ENCODE measurements around the gene MLLT10.
A peak's percentile ranks its signal among the peaks of the same experiment; 100 is the strongest.

Gene MLLT10

DNA sequence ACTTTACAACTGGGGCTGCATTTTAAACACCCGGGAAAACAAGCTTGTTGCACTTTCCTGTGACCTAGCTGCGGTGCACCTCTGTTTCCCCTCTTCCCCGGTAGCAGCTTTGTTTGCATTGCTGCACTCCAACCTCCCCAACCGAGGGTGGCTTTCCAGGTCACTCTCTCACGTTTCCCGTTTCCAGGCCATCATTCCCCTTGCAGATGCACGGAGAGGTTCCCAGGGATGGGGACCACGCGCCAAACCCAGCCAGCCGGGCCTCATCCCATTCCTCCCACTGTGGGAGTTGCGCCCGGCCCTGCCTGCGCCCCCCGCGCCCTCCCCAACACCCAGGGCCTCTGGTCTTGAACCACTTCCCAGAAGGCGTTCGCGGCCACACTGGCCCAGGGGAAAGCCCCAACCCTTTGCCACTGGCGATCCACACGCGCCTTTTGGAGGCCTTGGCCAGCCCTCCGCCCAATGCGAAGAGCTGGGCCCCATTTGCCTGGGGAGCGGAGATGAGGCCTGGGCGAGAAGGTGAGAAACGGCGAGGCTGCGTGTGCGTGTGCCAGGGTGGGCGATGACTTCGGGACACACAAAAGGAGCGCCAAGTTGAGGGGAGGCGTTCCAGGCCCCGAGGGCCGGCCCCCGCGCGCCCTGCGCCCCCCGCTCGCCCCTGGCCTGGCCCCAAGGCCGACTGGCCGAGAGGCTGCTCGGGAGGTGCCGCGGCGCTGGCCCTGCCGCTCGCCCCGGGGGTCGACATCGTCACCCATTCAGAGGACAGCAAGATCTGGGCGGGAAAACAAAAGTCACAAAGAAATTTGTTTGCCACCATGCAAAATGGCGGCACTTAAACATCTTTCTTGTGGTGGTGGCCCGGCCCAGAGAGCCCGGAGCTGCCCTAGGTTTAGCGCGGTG is 24.4 kb upstream of the MLLT10 start:
- DNase-seq: no peak
- no peaks in the 10 kb centered on the region for H3K9me3 Mint-ChIP-seq
- H3K27me3 Mint-ChIP-seq: peaks cover 68% of the 10 kb centered on the region
- no peak overlapping the region for H3K27ac Mint-ChIP-seq
- no peaks in the 10 kb centered on the region for H3K4me1 Mint-ChIP-seq (ENCODE audit: low read depth)
- H3K36me3 Mint-ChIP-seq (ENCODE audit: low read depth): no peaks in the 10 kb centered on the region
- H3K4me3 Mint-ChIP-seq: no peak overlapping the region

DNA sequence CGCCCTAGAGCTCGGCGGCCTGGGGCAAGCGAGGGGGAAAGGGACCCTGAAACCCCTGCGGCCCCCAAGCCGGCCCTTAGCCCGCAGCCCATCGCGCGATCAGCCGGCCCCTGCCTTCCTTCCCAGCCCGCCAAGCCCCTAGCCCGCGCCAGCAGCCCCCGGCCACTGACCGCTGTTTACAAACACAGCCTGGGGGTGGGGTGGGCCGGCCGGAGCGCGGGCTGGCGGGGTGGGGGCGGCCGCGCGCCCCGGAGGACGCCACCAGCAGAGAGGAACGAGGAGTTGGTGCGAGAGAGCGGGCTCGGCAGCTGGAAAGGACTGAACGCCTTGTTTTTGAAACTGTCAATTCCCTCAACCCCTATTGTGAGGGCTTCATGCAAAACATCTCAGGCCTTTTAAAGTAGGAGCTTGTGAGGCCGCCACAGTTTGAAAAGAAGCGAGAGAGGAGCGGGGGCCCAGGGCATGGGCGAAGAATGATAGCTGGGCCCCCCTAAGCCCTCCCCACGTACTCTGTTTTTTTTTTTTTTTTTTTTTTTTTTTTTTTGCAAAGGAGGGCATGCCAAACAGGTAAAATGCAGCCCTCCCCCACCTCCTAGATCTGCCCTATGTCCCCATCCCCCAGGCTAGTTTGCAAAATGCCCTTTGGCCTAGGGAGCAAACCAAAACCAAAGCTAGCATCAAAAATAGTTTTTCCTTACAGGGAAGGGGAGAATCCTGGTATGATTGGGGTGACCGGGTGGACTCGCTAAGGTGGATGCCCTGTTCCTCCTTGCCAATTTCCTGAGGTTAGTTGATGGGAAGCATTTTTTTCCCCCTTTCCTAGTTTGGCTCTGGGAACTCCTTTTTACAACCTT is 23.6 kb upstream of the MLLT10 start:
- Mint-ChIP-seq H3K9me3 (no peaks in the 10 kb centered on the region), H3K4me3 (no peak overlapping the region), H3K27me3 (peaks cover 74% of the 10 kb centered on the region), H3K27ac (no peak overlapping the region), H3K36me3 (ENCODE audit: low read depth) (no peaks in the 10 kb centered on the region), H3K4me1 (ENCODE audit: low read depth) (no peaks in the 10 kb centered on the region)
- no peak for DNase-seq

DNA sequence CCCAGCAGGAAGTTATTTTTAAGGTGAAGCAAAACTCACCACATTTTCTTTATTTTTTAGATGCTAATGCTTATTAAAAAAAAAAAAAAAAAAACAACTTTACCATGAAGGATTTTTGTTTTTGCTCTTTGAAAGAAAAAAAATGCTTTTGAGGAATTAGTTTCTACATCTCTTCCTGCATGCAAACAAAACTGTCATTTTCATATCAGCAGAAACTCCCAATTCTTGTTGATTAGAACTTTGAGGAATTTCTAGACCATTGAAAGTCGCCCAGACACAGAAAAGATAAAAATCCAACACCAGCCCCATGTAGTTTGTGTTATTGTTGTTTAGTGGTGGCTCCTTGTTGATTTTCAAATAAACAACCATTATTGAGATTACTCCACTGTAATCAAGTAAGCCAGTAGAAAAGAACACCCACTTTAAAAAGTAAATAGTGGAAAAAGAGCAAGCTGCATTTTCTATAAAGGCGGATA is 22.9 kb upstream of the MLLT10 start:
- no peak overlapping the region for H3K4me3 Mint-ChIP-seq
- H3K27me3 Mint-ChIP-seq: peaks cover 78% of the 10 kb centered on the region
- H3K27ac Mint-ChIP-seq: no peak overlapping the region
- H3K9me3 Mint-ChIP-seq: no peaks in the 10 kb centered on the region
- no peak for DNase-seq
- H3K36me3 Mint-ChIP-seq (ENCODE audit: low read depth): no peaks in the 10 kb centered on the region
- peaks cover 3% of the 10 kb centered on the region for H3K4me1 Mint-ChIP-seq (ENCODE audit: low read depth)

DNA sequence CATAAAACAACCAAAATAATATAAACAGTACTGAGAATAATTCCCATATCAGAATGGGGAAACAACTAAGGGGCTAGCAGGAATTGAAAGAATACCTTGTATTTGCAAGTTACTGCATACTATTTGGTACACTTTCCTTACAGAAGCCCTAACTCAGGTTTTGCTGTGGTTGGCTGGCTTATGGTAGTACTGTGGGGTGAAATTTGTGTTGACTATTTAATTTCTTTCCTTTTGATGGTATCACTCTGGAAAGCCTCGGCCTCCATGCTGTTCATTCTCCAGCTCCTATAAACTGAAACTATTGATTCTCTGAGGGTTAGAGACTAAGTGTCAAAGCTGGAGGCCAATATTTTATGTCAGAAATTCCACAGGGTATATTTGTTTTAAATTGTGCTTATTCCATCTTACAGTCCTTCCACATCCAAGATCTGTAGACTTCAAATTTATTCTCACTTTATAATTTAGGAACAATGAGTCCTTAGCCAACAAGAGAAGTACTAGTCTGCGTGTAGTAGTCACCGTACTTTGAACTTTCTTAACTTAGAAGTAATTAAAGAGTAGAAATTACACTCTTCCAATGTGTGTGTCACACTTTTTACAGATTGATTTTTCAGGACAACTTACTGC is 22.0 kb upstream of the MLLT10 start:
- Mint-ChIP-seq H3K4me1 (ENCODE audit: low read depth) (peaks cover 6% of the 10 kb centered on the region), H3K4me3 (no peak overlapping the region), H3K27ac (no peak overlapping the region), H3K9me3 (no peaks in the 10 kb centered on the region), H3K27me3 (peaks cover 75% of the 10 kb centered on the region), H3K36me3 (ENCODE audit: low read depth) (no peaks in the 10 kb centered on the region)
- no peak for DNase-seq

DNA sequence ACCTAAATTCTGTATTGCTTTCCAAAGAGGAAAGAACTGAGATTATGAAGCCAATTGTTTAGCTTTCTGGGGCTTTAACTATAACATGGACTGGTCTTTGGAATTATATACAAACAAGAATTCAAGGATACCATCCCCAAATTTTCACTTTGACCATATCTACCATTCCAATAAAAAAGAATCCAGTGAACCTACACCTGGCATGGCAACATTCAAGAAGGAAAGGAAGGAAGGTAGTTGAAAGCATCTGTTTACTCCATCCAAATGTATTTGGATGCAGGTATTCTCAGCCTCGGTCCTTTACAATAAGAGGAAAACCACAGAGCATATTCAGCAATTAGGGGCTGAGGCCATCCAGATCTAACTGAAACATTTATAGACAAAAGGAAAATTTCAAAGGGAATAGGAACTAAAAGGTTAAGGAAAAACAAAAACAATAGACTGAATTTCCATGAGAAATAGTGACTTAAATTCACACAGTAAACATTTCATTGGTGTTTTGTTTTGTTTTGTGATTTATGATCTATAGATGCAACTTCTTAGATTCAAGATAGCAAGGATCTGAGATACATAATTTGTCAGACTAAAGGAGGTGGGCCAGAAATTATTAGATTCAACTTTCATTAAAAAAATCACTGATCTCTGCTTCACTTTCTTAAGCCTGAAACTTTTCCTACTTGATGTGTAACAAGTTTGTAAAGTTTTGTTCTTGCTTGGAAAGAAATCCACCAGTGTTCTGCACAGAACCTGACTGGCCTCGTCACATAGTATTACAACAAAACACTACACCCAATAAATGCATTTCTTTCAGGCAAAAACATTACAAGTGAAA is 21.2 kb upstream of the MLLT10 start:
- Mint-ChIP-seq H3K27ac (no peak overlapping the region), H3K4me3 (no peak overlapping the region), H3K9me3 (no peaks in the 10 kb centered on the region), H3K36me3 (ENCODE audit: low read depth) (no peaks in the 10 kb centered on the region), H3K27me3 (peaks cover 73% of the 10 kb centered on the region), H3K4me1 (ENCODE audit: low read depth) (peaks cover 10% of the 10 kb centered on the region)
- DNase-seq: no peak

DNA sequence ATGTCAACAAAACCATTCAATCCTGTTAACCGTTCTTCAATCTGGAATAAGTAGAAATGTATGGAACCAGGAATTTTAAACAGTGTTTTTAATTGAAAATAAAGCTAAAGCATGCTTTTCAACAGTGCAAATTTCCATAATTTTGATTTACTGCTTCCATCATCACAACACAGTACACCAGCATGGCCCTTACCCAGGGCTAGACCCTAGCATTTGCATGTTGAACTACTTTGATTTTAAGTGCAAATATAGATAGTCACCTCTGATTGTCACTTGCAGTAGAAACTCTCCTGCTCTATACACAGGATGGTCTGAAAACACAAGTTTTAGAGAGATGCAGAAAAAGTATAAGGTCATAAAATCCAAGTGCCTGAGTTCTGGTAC is 20.6 kb upstream of the MLLT10 start:
- H3K4me1 Mint-ChIP-seq (ENCODE audit: low read depth): peaks cover 16% of the 10 kb centered on the region
- H3K27ac Mint-ChIP-seq: no peak overlapping the region
- H3K9me3 Mint-ChIP-seq: no peaks in the 10 kb centered on the region
- DNase-seq: no peak
- H3K4me3 Mint-ChIP-seq: no peak overlapping the region
- H3K36me3 Mint-ChIP-seq (ENCODE audit: low read depth): no peaks in the 10 kb centered on the region
- H3K27me3 Mint-ChIP-seq: peaks cover 79% of the 10 kb centered on the region

DNA sequence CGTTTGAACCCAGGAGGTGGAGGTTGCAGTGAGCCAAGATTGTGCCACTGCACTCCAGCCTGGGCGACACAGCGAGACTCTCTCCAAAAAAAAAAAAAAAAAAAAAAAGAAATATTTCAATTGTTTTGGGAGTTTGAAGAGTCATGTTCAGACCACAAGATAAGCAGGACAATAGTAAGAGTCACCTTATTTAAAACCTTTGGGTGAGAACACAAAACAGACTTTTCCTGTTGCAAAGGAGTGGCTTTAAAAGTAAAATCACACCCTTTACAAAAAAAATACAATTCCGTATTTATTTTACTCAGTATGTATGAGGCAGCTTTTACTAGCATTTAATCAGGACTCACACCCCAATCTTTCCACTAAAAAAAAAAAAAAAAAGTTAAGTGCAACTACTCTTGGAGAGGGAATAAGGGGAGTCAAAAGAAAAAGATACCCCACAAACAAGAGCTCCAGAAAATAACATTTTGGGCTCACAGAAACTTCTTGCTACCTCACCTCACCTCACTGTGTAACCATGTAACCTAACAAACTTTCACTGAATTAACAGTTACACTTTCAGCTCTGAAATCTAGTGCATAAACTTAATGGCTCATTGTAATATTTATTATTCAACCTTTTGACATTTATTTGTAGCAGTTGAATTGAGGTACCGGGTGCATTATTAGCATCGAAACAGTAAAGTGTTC is 19.8 kb upstream of the MLLT10 start:
- Mint-ChIP-seq H3K27ac (no peak overlapping the region), H3K4me1 (ENCODE audit: low read depth) (peaks cover 24% of the 10 kb centered on the region), H3K9me3 (no peaks in the 10 kb centered on the region)

DNA sequence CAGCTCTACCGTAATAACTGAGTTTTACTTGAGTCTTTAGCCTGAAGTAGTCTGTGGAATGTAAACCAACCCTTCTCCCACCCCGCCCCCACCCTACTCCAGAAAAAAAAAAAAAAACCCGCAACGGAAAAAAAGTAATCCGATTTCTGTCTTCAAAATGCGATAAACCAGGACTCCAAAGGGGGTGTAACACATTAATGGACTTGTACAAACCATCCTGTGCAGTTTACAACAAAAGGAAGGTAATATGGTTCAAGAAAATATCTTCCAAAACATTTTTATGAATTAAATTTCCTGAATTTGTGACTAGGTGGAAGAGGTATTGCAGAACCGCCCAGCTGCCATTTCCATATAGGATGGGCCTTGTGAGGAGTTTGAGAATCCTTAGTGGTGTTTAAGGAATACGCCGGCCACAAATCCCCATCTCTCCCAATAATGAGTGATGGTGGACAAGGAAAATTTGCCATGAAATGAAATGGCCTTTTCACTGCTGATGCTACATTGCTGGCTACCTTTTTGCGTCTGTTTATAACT is 19.1 kb upstream of the MLLT10 start:
- Mint-ChIP-seq H3K4me1 (ENCODE audit: low read depth) (peaks cover 30% of the 10 kb centered on the region), H3K4me3 (no peak overlapping the region), H3K36me3 (ENCODE audit: low read depth) (no peaks in the 10 kb centered on the region), H3K9me3 (no peaks in the 10 kb centered on the region), H3K27me3 (peaks cover 83% of the 10 kb centered on the region), H3K27ac (no peak overlapping the region)
- DNase-seq: no peak

More for the DNA sequence above, 19.8 kb upstream of the MLLT10 start:
- peaks cover 82% of the 10 kb centered on the region for H3K27me3 Mint-ChIP-seq
- no peak for DNase-seq
- no peak overlapping the region for H3K4me3 Mint-ChIP-seq
- H3K36me3 Mint-ChIP-seq (ENCODE audit: low read depth): no peaks in the 10 kb centered on the region

DNA sequence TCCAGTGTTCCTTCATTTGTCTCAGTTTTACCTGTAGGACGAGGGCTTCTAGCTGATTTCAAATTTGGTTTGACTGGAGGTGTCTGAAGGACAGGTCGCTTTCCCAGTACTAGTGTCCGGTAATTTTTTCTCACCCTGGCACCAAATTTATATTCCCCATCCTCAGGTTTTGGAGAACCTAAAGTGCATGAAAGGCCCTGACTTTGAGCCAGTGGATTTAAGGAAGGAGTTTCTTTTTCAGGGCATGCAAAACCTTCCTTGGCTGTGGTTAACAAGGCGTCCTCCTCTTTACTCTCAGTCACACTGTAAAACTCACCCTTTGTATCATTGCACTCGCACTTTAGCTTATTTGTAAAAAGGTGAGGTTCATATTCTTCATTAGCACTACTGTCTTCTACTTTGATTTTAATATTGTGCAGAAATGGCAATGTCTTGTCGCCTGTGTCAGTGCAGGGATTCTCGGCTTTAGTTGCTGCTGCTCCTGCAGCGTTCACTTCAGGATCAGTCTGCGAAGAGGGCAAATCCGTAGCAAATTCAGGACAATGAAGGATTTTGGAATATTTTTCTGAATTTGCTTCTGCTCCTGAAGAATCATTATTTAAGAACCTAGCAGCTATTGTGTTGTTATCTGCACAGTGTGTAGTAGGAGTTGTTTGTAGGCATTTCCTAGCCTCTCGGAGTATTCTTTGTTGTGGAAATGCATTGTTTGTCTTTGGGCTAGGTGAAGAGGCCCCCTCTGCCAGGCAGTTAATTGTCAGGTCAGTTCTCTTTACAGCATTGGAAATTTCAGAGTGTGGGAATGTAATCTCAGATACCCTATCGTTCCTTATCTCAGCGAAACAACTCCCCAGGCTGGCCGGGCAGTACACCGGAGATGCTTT is 18.4 kb upstream of the MLLT10 start:
- peaks cover 36% of the 10 kb centered on the region for H3K4me1 Mint-ChIP-seq (ENCODE audit: low read depth)
- H3K27me3 Mint-ChIP-seq: peaks cover 87% of the 10 kb centered on the region
- H3K9me3 Mint-ChIP-seq: no peaks in the 10 kb centered on the region
- no peak overlapping the region for H3K27ac Mint-ChIP-seq
- H3K36me3 Mint-ChIP-seq (ENCODE audit: low read depth): no peaks in the 10 kb centered on the region
- peak overlapping the region; percentile 66 for H3K4me3 Mint-ChIP-seq
- no peak for DNase-seq

DNA sequence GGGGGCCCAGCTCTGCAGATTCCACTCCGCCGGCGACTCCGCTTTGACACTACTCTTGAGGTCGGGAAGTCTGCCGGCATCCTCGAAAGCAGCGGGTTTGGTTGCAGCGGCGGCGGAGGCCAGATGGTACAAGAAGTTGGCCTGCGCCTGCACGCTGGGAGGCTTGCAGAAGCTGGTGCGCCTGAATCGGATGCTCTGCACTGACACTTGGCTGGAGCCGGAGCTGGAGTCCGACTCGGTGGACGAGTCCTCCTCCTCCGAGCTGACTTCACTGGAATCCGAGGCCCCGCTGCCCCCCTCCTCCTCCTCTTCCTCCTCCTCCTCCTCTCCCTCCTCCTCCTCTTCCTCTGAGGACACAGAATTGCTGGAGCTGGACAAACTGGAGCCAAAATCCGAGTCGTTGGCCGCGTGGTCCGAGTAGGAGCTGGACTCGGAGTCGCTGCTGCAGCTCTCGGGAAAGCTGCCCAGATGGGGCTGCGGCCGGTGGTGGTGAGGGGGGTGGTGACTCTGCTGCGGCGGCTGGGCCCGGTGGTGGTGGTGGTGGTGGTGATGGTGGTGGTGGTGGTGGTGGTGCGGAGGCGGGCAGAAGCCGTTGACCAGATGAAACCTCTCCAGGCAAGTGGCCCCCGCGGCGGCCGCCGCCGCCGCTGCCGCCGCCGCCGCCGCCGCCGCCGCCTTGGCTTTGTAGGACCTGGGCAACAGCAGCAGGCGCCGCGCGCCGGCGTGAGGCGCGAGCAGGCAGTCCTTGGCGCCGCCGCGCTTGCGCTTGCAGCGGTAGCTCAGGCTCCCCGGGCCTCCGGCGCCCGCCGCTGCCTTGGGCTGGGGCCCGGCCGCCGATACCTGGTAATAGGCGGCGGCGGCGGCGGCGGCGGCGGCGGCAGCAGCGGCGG is 17.5 kb upstream of the MLLT10 start:
- H3K4me3 Mint-ChIP-seq: peak overlapping the region; percentile 80
- H3K36me3 Mint-ChIP-seq (ENCODE audit: low read depth): no peaks in the 10 kb centered on the region
- peaks cover 36% of the 10 kb centered on the region for H3K4me1 Mint-ChIP-seq (ENCODE audit: low read depth)
- H3K9me3 Mint-ChIP-seq: no peaks in the 10 kb centered on the region
- peaks cover 88% of the 10 kb centered on the region for H3K27me3 Mint-ChIP-seq
- DNase-seq: peak; percentile 68
- H3K27ac Mint-ChIP-seq: no peak overlapping the region

DNA sequence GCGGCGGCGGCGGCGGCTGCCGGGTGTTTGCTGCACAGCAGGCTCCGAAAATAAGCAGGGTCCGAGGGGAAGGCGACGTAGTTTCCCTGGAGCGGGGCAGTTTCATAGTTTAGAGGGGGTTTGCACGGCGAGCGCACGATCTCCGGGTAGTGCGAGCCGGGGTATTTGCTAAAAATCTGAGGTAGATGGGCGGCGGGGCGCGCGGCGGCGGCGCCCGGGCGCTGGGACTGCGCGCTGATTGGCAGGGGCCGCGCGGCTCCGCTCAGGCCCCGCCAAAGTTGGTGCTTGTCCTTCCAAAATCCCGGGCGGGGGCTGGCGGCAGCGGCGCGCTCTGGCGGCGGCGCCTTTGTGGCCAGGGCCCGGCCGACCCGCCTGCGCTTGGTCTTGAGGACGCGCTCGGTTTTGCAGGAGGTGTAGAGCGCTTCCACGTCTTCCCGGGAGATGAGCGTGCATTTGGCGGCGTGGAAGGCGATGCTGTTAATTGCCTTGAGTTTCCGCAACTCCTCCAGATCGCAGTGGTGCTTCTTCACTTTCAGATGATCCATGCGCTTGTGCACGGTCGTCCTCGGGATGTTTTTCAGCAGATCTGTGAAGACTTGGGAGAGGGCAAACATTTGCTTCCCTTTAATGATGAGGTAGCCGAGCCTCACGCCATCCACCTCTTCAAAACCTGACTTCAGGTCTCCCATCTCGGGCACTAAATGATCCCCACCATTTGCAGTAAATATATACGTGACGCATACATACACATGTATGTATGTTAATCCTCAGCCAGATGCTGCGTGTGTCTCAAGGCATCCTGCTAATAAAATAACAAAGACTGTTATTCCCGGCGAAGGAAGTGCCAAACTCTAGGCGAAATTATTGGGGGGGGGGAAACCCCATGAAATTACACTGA is 16.6 kb upstream of the MLLT10 start:
- peak; percentile 59 for DNase-seq
- H3K4me1 Mint-ChIP-seq (ENCODE audit: low read depth): peaks cover 36% of the 10 kb centered on the region
- peaks cover 85% of the 10 kb centered on the region for H3K27me3 Mint-ChIP-seq
- peak overlapping the region; percentile 55 for H3K27ac Mint-ChIP-seq
- peak overlapping the region; percentile 80 for H3K4me3 Mint-ChIP-seq
- H3K36me3 Mint-ChIP-seq (ENCODE audit: low read depth): no peaks in the 10 kb centered on the region
- no peaks in the 10 kb centered on the region for H3K9me3 Mint-ChIP-seq
